HEK293 (cell line): ENCODE data around the gene PPP1R9B.

Experiments
- CTCF ChIP-seq: fragments of 450-650 bp; formaldehyde crosslinking; IDR thresholded peaks from 2 replicates; pipeline ENCODE4 v1.5.1; 2016; ENCODE audit warnings: missing biosample characterization, missing genetic modification characterization
- ELK4 ChIP-seq: IDR thresholded peaks from 2 replicates; pipeline ENCODE4 v1.6.1; 2011; ENCODE audit warnings: mild to moderate bottlenecking, low read depth, low read length, borderline replicate concordance
- KLF10 ChIP-seq: fragments of 450-650 bp; IDR thresholded peaks from 2 replicates; pipeline ENCODE4 v1.5.1; 2018; ENCODE audit warnings: missing biosample characterization, mild to moderate bottlenecking, missing genetic modification characterization
- ZFHX2 ChIP-seq: fragments of 450-650 bp; formaldehyde crosslinking; conservative IDR thresholded peaks from 2 replicates; pipeline ENCODE4 v1.5.1; 2016; ENCODE audit warnings: missing biosample characterization, missing genetic modification characterization
- ZNF155 ChIP-seq: fragments of 450-650 bp; formaldehyde crosslinking; IDR thresholded peaks from 2 replicates; pipeline ENCODE4 v1.5.1; 2016; ENCODE audit warnings: missing biosample characterization, missing genetic modification characterization
- ZNF510 ChIP-seq: fragments of 450-650 bp; formaldehyde crosslinking; IDR thresholded peaks from 2 replicates; pipeline ENCODE4 v1.5.1; 2018; ENCODE audit warnings: mild to moderate bottlenecking, missing genetic modification characterization, missing biosample characterization; ENCODE audit not compliant: insufficient replicate concordance
- ZNF514 ChIP-seq: fragments of 450-650 bp; formaldehyde crosslinking; IDR thresholded peaks from 2 replicates; pipeline ENCODE4 v1.5.1; 2016; ENCODE audit warnings: missing biosample characterization, missing genetic modification characterization
- ZNF518A ChIP-seq: fragments of 450-650 bp; formaldehyde crosslinking; conservative IDR thresholded peaks from 2 replicates; pipeline ENCODE4 v1.5.1; 2016; ENCODE audit warnings: low read depth, missing biosample characterization, missing genetic modification characterization
- ZNF677 ChIP-seq: fragments of 450-650 bp; IDR thresholded peaks from 2 replicates; pipeline ENCODE4 v1.5.0; 2018; ENCODE audit warnings: missing biosample characterization, mild to moderate bottlenecking, missing genetic modification characterization, moderate library complexity
- TF ChIP-seq, protein P1 (sequence below): fragments of 450-650 bp; formaldehyde crosslinking; IDR thresholded peaks from 2 replicates; pipeline ENCODE4 v1.5.1; 2016; ENCODE audit warnings: missing biosample characterization, missing genetic modification characterization, borderline replicate concordance

GRCh38 chr17:50166518-50167181 lies 16.2 kb upstream of the PPP1R9B start:
- TF ChIP-seq ELK4, result no peak
- TF ChIP-seq ZNF155 (tag by site-specific recombination), result no peak
- no peak for TF ChIP-seq CTCF (tag by site-specific recombination)
- TF ChIP-seq, protein P1, sequence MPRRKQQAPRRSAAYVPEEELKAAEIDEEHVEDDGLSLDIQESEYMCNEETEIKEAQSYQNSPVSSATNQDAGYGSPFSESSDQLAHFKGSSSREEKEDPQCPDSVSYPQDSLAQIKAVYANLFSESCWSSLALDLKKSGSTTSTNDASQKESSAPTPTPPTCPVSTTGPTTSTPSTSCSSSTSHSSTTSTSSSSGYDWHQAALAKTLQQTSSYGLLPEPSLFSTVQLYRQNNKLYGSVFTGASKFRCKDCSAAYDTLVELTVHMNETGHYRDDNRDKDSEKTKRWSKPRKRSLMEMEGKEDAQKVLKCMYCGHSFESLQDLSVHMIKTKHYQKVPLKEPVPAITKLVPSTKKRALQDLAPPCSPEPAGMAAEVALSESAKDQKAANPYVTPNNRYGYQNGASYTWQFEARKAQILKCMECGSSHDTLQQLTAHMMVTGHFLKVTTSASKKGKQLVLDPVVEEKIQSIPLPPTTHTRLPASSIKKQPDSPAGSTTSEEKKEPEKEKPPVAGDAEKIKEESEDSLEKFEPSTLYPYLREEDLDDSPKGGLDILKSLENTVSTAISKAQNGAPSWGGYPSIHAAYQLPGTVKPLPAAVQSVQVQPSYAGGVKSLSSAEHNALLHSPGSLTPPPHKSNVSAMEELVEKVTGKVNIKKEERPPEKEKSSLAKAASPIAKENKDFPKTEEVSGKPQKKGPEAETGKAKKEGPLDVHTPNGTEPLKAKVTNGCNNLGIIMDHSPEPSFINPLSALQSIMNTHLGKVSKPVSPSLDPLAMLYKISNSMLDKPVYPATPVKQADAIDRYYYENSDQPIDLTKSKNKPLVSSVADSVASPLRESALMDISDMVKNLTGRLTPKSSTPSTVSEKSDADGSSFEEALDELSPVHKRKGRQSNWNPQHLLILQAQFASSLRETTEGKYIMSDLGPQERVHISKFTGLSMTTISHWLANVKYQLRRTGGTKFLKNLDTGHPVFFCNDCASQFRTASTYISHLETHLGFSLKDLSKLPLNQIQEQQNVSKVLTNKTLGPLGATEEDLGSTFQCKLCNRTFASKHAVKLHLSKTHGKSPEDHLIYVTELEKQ (tag by site-specific recombination), result no peak
- TF ChIP-seq ZFHX2, result peak; percentile 96
- TF ChIP-seq ZNF514 (tag by site-specific recombination), result no peak
- TF ChIP-seq ZNF677 (tag by site-specific recombination), result no peak
- TF ChIP-seq ZNF510 (tag by site-specific recombination), result no peak
- 0 out of 2 replicates have a peak, but pooled peaks have one; percentile 52 for TF ChIP-seq KLF10 (tag by site-specific recombination)
- no peak for TF ChIP-seq ZNF518A (tag by site-specific recombination)
